Progenitor cell of endocrine pancreas (in vitro differentiated cells): ENCODE measurements around the gene NOTCH1. TPM values are rescaled to one million over a fixed set of nuclear protein-coding genes. Genes with fewer than 3 reads are reported as not detected.

ENCODE experiments used
- DNase-seq: peaks from one replicate; pipeline ENCODE4 v3.0.0; 2021; ENCODE audit warnings: low spot score; ENCODE audit not compliant: unreplicated experiment
- H3K27ac Mint-ChIP-seq: 2 replicates; pipeline ENCODE4 v1.8.0; 2021; ENCODE audit warnings: mild to moderate bottlenecking, moderate library complexity, mixed read lengths
- H3K27me3 Mint-ChIP-seq: 2 replicates; pipeline ENCODE4 v1.8.0; 2021; ENCODE audit warnings: mixed read lengths
- H3K36me3 Mint-ChIP-seq: 2 replicates; pipeline ENCODE4 v1.8.0; 2022; ENCODE audit warnings: mixed read lengths; ENCODE audit not compliant: insufficient read depth
- H3K4me1 Mint-ChIP-seq: 2 replicates; pipeline ENCODE4 v1.8.0; 2021; ENCODE audit warnings: low read depth, mixed read lengths
- H3K4me3 Mint-ChIP-seq: 2 replicates; pipeline ENCODE4 v1.8.0; 2021; ENCODE audit warnings: low read depth, mild to moderate bottlenecking, moderate library complexity, mixed read lengths
- H3K9me3 Mint-ChIP-seq: 2 replicates; pipeline ENCODE4 v1.8.0; 2021; ENCODE audit warnings: low read depth, mixed read lengths
- total RNA-seq: library from RNA; stranded (reverse); gene quantifications from 2 replicates; pipeline ENCODE4 v1.2.1, GENCODE V29; 2021
- TF ChIP-seq, protein P1 (sequence below): fragments of 200-600 bp; sonication (generic); IDR thresholded peaks from one replicate; pipeline ENCODE4 v1.5.0; 2021; ENCODE audit warnings: antibody characterized with exemption, mild to moderate bottlenecking; ENCODE audit not compliant: unreplicated experiment

Gene NOTCH1
- total RNA-seq, 1 donor from 2014 or later: 130 TPM

DNA sequence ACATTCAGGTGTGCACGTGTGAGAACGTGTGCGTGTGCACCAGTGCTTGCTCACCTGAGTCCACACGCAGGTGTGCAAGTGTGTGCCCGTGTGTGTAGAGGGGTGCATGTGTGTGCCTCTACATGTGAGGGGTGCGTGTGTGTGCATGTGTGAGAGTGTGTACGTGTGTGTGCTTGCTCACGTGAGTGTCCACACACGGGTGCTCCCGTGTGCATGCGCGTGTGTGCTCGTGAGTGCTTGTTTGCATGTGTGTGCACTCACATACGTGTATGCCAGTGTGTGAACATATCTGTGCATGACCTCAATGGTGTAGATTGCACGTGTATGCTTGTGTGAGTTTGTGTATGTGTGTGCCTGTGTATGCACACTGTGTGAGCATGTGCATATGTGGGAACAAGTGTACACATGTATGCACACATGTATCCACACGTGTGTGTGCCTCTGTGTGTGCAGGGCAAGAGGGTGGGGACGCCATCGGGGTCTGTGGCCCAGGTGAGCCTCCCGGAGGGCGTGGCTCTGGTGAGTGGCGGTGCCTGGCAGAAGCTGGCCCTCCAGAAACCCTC, 40.6 kb upstream of the NOTCH1 start:
- DNase-seq: no peak
- Mint-ChIP-seq H3K27me3 (peaks cover 4% of the 10 kb centered on the region), H3K4me3 (no peak overlapping the region), H3K36me3 (no peaks in the 10 kb centered on the region), H3K4me1 (peaks cover 20% of the 10 kb centered on the region), H3K27ac (no peak overlapping the region), H3K9me3 (no peaks in the 10 kb centered on the region)
- TF ChIP-seq, protein P1, sequence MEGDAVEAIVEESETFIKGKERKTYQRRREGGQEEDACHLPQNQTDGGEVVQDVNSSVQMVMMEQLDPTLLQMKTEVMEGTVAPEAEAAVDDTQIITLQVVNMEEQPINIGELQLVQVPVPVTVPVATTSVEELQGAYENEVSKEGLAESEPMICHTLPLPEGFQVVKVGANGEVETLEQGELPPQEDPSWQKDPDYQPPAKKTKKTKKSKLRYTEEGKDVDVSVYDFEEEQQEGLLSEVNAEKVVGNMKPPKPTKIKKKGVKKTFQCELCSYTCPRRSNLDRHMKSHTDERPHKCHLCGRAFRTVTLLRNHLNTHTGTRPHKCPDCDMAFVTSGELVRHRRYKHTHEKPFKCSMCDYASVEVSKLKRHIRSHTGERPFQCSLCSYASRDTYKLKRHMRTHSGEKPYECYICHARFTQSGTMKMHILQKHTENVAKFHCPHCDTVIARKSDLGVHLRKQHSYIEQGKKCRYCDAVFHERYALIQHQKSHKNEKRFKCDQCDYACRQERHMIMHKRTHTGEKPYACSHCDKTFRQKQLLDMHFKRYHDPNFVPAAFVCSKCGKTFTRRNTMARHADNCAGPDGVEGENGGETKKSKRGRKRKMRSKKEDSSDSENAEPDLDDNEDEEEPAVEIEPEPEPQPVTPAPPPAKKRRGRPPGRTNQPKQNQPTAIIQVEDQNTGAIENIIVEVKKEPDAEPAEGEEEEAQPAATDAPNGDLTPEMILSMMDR: no peak

DNA sequence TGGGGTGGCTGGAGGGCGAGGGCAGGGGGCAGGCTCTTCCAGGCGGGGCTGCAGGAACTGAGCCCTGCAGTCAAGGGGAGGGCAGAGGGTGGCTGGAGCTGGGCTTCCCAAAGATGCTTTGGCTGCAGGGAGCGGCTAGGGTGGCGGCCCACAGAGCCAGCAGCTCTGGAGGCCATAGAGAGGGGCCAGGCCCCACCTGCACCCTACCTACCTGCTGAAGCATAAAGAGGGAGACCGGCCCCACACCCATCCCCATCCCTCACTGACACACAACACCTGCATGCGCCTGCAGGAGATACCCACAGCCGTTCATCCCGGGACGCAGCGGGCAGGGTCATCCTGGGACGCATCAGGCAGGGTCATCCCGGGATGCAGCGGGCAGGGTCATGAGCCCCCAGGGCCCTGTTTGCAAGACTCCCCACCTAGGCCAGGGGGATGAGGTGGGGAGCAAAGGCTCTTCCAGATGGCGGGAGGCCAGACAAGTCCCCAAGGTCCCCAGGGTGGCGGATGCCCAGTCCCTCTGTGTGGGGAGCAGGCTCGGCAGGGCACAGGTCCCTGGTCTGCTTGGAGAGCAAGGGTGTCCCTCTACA, 39.8 kb upstream of the NOTCH1 start:
- DNase-seq: no peak
- H3K27ac Mint-ChIP-seq: no peak overlapping the region
- no peak overlapping the region for H3K4me3 Mint-ChIP-seq
- no peaks in the 10 kb centered on the region for H3K36me3 Mint-ChIP-seq
- H3K4me1 Mint-ChIP-seq: peaks cover 20% of the 10 kb centered on the region
- TF ChIP-seq, protein P1: no peak
- no peaks in the 10 kb centered on the region for H3K9me3 Mint-ChIP-seq
- H3K27me3 Mint-ChIP-seq: peaks cover 4% of the 10 kb centered on the region

DNA sequence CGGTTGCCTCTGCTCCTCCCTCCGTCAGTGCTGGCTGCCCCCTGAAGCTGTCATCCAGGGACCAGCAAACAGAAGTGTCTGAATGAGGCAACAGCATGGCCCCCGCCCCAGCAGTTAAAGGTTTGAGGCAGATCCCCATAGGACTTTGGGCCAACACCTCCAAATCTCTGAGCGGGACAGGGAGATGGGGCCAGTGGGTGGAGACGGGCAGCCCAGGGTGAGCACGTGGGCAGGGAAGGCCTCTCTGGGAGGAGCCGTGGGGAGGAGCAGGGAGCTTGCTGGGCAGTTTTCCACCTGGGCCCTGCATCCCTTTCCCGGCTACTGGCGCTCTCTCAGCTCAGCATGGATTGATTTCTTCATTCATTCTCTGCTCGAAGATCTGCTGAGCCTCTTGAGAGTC, 39.1 kb upstream of the NOTCH1 start:
- H3K4me3 Mint-ChIP-seq: no peak overlapping the region
- H3K36me3 Mint-ChIP-seq: no peaks in the 10 kb centered on the region
- H3K4me1 Mint-ChIP-seq: peaks cover 20% of the 10 kb centered on the region
- H3K27me3 Mint-ChIP-seq: peaks cover 4% of the 10 kb centered on the region
- no peak for DNase-seq
- no peak overlapping the region for H3K27ac Mint-ChIP-seq
- H3K9me3 Mint-ChIP-seq: no peaks in the 10 kb centered on the region
- TF ChIP-seq, protein P1: no peak

DNA sequence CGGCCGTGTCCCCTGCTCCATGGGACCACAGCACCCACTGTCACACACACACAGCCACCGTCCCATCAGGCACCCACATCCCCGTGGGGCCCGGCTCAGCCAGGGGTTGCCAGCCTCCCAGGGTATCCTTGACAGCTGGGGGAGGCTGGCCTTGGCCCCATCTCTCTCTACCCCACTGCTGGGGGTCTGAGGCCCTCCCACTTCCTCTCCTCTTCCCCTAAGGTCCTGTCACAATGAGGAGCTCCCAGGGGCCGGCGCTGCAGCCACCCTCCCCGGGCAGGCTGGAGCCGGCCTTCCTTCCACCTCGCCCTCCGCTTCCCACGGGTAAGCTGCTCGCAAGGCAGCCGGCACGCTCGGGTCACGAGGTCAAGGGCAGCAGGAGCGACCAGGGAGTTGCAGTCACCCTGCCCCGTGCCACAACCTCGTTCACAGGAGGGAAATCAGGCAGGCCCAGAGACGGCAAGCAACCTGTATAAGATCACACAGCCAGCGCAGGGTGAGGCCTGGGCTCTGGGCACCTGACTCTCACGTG, 38.6 kb upstream of the NOTCH1 start:
- Mint-ChIP-seq H3K4me1 (peaks cover 20% of the 10 kb centered on the region), H3K36me3 (no peaks in the 10 kb centered on the region), H3K27ac (no peak overlapping the region), H3K4me3 (no peak overlapping the region), H3K9me3 (no peaks in the 10 kb centered on the region), H3K27me3 (peaks cover 7% of the 10 kb centered on the region)
- TF ChIP-seq, protein P1: no peak
- no peak for DNase-seq

DNA sequence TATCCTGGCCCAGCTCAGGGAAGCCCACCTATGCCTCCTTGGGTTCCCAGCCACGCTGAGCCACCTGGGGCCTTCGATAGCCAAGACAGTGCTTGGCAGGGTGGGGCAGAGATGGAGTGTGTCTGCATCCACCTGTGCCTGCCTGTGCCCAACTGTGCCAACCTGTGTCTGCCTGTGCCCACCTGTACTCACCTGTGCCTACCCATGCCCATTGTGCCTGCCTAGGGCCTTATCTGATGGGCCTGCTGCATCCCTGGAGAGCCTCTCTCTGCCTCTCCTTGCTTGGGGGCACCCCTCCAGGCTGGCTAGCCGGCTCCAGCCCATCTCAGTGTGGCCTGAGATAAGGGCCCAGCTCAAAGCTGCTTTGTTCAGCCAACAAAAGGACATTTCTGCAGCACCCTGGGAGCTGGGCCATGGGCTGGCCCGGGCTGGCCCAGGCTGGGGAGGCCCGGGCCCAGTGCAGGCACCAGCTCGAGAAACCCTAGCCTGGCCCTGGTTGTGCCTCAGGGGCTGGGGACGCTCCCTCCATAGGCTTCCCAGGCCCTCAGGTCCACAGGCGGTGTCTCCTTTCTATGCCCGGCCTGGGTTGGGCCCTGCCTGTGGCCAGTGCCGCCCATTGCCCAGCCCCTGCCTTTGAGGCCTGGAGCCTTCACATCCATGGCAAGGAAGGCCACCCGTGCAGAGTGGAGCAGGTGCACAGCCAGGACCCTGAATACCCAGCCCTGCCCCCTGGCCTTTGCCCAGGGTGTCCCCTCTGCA, 37.3 kb upstream of the NOTCH1 start:
- Mint-ChIP-seq H3K27ac (peak overlapping the region; percentile 45), H3K9me3 (no peaks in the 10 kb centered on the region), H3K36me3 (no peaks in the 10 kb centered on the region), H3K4me1 (peaks cover 14% of the 10 kb centered on the region), H3K4me3 (no peak overlapping the region), H3K27me3 (peaks cover 7% of the 10 kb centered on the region)
- no peak for DNase-seq
- TF ChIP-seq, protein P1: no peak
